ENCODE data around the gene AKAP6.

The AKAP6 gene

DNA sequence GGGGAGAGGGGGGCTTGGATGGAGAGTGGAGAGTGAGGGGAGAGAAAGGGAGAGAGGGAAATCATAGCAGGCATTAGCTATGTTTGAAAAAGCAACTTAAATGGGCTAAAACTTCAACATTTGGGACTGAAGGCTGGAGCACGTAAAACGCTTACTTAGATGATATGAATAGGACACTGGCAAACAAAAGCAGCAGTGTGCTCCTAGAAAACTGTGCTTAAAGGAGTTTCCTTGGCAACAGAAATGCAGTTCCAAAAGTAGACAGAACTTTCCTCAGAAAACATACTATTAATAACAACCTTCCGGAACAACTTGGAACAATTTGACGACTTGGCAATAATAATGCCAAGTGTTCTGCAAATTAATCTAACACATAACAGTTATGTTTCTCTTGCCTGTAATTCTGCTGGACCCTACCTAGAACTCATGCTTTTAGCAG is 374.1 kb downstream of the AKAP6 start:
- DNase-seq (ENCODE audit: low read depth) = peak; percentile 66
- TF ChIP-seq, protein P1, sequence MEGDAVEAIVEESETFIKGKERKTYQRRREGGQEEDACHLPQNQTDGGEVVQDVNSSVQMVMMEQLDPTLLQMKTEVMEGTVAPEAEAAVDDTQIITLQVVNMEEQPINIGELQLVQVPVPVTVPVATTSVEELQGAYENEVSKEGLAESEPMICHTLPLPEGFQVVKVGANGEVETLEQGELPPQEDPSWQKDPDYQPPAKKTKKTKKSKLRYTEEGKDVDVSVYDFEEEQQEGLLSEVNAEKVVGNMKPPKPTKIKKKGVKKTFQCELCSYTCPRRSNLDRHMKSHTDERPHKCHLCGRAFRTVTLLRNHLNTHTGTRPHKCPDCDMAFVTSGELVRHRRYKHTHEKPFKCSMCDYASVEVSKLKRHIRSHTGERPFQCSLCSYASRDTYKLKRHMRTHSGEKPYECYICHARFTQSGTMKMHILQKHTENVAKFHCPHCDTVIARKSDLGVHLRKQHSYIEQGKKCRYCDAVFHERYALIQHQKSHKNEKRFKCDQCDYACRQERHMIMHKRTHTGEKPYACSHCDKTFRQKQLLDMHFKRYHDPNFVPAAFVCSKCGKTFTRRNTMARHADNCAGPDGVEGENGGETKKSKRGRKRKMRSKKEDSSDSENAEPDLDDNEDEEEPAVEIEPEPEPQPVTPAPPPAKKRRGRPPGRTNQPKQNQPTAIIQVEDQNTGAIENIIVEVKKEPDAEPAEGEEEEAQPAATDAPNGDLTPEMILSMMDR (conservative IDR thresholded peaks at IDR 0.05; ENCODE audit: low read length) = no peak
- H3K4me3 ChIP-seq (ENCODE audit: low read length) = no peak overlapping the region; the same call in 1 of the 2 replicates

DNA sequence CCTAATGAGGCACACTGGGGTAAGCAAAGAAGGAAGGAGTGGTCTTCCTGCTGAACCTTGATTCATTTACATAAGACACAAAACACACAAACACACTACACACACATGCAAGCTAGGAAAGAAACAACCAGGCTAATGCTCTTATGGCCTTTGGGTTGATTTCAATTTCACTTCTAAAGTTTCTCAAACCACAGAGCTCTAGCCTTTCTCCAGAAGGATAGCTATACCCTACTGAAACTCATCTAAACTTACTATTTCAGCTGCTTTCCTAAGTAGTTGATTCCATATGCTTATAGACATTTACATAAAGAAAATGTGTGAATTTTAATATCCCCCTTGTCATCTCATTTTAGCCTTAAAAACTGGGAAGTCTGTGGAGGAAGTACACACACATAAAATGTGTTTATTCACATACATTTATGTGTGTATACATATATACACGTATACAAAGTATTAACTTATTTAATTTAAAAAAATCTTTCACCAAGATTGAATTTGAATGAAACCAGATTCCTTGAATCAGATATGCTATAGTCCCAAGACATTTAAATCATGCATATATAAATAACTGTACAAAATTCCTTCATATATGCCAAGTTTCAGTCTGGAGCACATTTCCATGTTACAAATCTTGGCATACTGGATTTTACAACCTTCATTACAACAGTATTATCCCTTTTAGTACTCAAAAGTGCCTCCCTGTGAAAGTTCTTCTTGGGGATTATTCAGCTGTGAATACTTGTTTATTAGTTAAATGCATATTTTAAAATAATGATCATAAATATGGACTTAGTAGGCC is 377.8 kb downstream of the AKAP6 start:
- no peak overlapping the region for H3K4me3 ChIP-seq (ENCODE audit: low read length)
- no peak for DNase-seq (ENCODE audit: low read depth)
- TF ChIP-seq, protein P1 (conservative IDR thresholded peaks at IDR 0.05; ENCODE audit: low read length) = no peak

DNA sequence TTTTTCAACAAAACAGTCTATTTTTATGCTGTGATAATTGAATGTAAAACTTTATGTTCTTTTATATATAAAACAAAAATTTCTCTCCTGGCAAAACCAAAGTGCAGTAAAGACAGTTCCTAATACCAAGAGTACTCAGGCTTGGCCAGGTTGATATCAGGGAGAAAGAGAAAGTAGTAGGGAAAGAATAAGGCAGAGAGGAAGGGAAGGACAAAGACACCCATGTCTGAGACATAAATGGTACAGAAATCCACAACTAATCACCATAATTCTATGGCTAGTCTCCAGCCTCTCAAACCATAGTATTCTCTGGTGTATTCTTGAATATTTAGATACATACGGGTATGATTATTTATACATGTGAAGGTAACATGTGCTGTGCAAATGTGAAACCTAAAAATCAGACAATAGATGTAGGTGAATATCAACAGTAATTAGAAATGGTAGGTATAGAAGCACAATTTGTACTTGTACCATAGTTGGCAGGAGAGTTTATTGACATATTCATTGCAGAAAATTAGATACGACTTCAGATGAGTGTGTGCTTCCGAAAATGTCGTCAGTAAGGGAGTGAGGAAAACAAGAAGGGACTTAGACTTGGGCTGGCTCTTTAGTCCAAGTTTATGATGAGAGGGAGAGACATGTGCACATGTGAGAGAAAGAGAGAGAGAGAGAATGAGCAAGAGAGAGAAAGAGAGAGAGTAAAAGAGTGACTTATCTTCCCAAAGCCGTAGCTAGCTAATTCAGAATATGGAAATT is 378.8 kb downstream of the AKAP6 start:
- TF ChIP-seq, protein P1 (conservative IDR thresholded peaks at IDR 0.05; ENCODE audit: low read length) = no peak
- no peak for DNase-seq (ENCODE audit: low read depth)
- no peak overlapping the region for H3K4me3 ChIP-seq (ENCODE audit: low read length)

DNA sequence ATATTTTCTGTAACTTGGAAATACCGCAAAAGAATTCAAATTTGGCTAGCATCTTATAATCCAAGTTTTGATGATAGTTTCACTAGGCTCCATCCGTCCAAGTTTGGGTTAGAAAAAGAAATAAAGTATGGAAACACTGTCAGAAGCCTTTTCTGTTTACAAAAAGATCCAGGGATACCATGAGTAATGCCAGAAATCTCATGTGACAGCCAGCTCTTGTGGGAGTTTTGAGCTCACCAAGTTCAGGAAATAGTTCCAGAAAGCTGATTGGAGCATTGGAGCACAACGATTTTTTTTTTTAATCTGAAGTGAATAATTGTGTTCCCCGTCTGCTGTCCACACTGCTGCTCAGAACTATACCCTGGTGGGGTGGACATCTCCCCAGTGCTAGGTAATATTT is 379.9 kb downstream of the AKAP6 start:
- DNase-seq (ENCODE audit: low read depth) = peak; percentile 94
- TF ChIP-seq, protein P1 (conservative IDR thresholded peaks at IDR 0.05; ENCODE audit: low read length) = no peak
- H3K4me3 ChIP-seq (ENCODE audit: low read length) = no peak overlapping the region

DNA sequence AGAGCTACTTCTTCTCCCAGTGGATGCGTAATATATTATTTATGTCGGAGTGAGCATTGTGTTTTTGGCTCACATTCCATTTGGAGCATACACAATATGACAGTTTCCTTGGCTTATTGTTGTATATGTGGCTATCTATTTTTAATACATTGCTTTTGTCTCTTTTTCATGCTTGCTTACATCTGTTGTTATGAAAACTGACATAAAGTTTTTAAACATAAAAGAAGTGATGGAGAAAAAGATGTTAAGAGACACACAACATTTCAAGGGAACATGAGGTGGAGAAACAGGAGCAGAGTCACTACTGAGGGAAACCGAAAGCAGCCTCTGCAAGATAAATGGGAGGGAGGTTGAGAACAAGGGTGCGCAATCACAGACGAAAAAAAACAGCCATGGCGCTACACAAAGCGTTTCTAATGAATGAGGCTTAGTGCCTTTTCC is 381.2 kb downstream of the AKAP6 start:
- TF ChIP-seq, protein P1 (conservative IDR thresholded peaks at IDR 0.05; ENCODE audit: low read length) = no peak
- DNase-seq (ENCODE audit: low read depth) = no peak
- no peak overlapping the region for H3K4me3 ChIP-seq (ENCODE audit: low read length)

- H3K4me3 ChIP-seq (ENCODE audit: low read length) = no peak overlapping the region
- DNase-seq (ENCODE audit: low read depth) = peak; percentile 37
- TF ChIP-seq, protein P1 (conservative IDR thresholded peaks at IDR 0.05; ENCODE audit: low read length) = peak; percentile 52
These were observed 381.9 kb downstream of the AKAP6 start for GRCh38 chr14:32710731-32711680.
